ENCODE results near the gene NCAPD3. TPM values are rescaled to one million over a fixed set of nuclear protein-coding genes. Genes with fewer than 3 reads are reported as not detected.

Gene NCAPD3
- total RNA-seq, 2 experiments from 2014 or later = 94.6 to 101 TPM

GRCh38 chr11:134176284-134176683, 47.5 kb downstream of the NCAPD3 start:
- intact Hi-C loops (cut with micrococcal nuclease) = no loop called here
- H3K4me1 Mint-ChIP-seq (ENCODE audit: low read depth) = no peaks in the 10 kb centered on the region
- no peak overlapping the region for H3K4me3 Mint-ChIP-seq
- H3K27ac Mint-ChIP-seq = no peak overlapping the region
- no peaks in the 10 kb centered on the region for H3K9me3 Mint-ChIP-seq
- peaks cover 57% of the 10 kb centered on the region for H3K36me3 Mint-ChIP-seq
- no peak for DNase-seq
- H3K27me3 Mint-ChIP-seq = no peaks in the 10 kb centered on the region
- ChIA-PET CTCF (no interaction called here), POLR2A (interaction anchor here (0.9 kb wide), 1 partner anchor 108 kb away, joined by 3 read pairs; no protein-coding TSS in a partner anchor)

- H3K4me1 Mint-ChIP-seq (ENCODE audit: low read depth) = no peaks in the 10 kb centered on the region
- H3K36me3 Mint-ChIP-seq = peaks cover 64% of the 10 kb centered on the region
- no peaks in the 10 kb centered on the region for H3K27me3 Mint-ChIP-seq
- no peak for DNase-seq
- H3K9me3 Mint-ChIP-seq = no peaks in the 10 kb centered on the region
- intact Hi-C loops (cut with micrococcal nuclease) = no loop called here
- H3K4me3 Mint-ChIP-seq = no peak overlapping the region
- ChIA-PET CTCF (no interaction called here), POLR2A (no interaction called here)
- H3K27ac Mint-ChIP-seq = no peak overlapping the region
Observed at GRCh38 chr11:134173296-134173695, 50.5 kb downstream of the NCAPD3 start.

- ChIA-PET POLR2A (no interaction called here), CTCF (no interaction called here)
- no peaks in the 10 kb centered on the region for H3K4me1 Mint-ChIP-seq (ENCODE audit: low read depth)
Observed at GRCh38 chr11:134171951-134172350, 51.8 kb downstream of the NCAPD3 start.

GRCh38 chr11:134170919-134171281, 52.9 kb downstream of the NCAPD3 start:
- no peak overlapping the region for H3K27ac Mint-ChIP-seq
- ChIA-PET CTCF (interaction anchor here (0.9 kb wide), 1 partner anchor 34 kb away, joined by 3 read pairs; no protein-coding TSS in a partner anchor), POLR2A (no interaction called here)
- no peak overlapping the region for H3K4me3 Mint-ChIP-seq
- H3K36me3 Mint-ChIP-seq = peaks cover 64% of the 10 kb centered on the region
- no peaks in the 10 kb centered on the region for H3K27me3 Mint-ChIP-seq
- no peaks in the 10 kb centered on the region for H3K4me1 Mint-ChIP-seq (ENCODE audit: low read depth)
- DNase-seq = no peak
- no peaks in the 10 kb centered on the region for H3K9me3 Mint-ChIP-seq
- intact Hi-C loops (cut with micrococcal nuclease) = no loop called here

More at GRCh38 chr11:134171951-134172350, 51.8 kb downstream of the NCAPD3 start:
- Mint-ChIP-seq H3K36me3 (peaks cover 71% of the 10 kb centered on the region), H3K4me3 (no peak overlapping the region), H3K27me3 (no peaks in the 10 kb centered on the region), H3K27ac (no peak overlapping the region), H3K9me3 (no peaks in the 10 kb centered on the region)
- intact Hi-C loops (cut with micrococcal nuclease) = no loop called here
- no peak for DNase-seq

- H3K9me3 Mint-ChIP-seq = no peaks in the 10 kb centered on the region
- H3K4me3 Mint-ChIP-seq = no peak overlapping the region
- DNase-seq = no peak
- no peaks in the 10 kb centered on the region for H3K4me1 Mint-ChIP-seq (ENCODE audit: low read depth)
- POLR2A ChIA-PET = no interaction called here
- no peak overlapping the region for H3K27ac Mint-ChIP-seq
- H3K36me3 Mint-ChIP-seq = peaks cover 63% of the 10 kb centered on the region
- CTCF ChIA-PET = interaction anchor here (0.9 kb wide), 1 partner anchor 34 kb away, joined by 3 read pairs; no protein-coding TSS in a partner anchor
- no peaks in the 10 kb centered on the region for H3K27me3 Mint-ChIP-seq
- intact Hi-C loops (cut with micrococcal nuclease) = no loop called here
Observed at GRCh38 chr11:134170177-134170918, 53.4 kb downstream of the NCAPD3 start.

GRCh38 chr11:134164490-134165370, 59.0 kb downstream of the NCAPD3 start:
- no peak for DNase-seq
- ChIA-PET CTCF (interaction anchor here (0.6 to 1.7 kb wide), 5 partner anchors 9 to 238 kb away, joined by 3 to 6 read pairs (median 4); no protein-coding TSS in a partner anchor), POLR2A (interaction anchor here (0.6 to 1.0 kb wide), 2 partner anchors 13 to 122 kb away, joined by 3 read pairs; no protein-coding TSS in a partner anchor)
- Mint-ChIP-seq H3K27ac (no peak overlapping the region), H3K4me3 (no peak overlapping the region), H3K4me1 (ENCODE audit: low read depth) (no peaks in the 10 kb centered on the region), H3K9me3 (no peaks in the 10 kb centered on the region), H3K36me3 (peaks cover 71% of the 10 kb centered on the region), H3K27me3 (no peaks in the 10 kb centered on the region)
- intact Hi-C loops (cut with micrococcal nuclease) = no loop called here

GRCh38 chr11:134159652-134160051, 64.1 kb downstream of the NCAPD3 start:
- CTCF ChIA-PET = no interaction called here
- Mint-ChIP-seq H3K36me3 (peaks cover 68% of the 10 kb centered on the region), H3K4me1 (ENCODE audit: low read depth) (no peaks in the 10 kb centered on the region), H3K27me3 (no peaks in the 10 kb centered on the region), H3K27ac (no peak overlapping the region), H3K4me3 (no peak overlapping the region), H3K9me3 (no peaks in the 10 kb centered on the region)
- intact Hi-C loops (cut with micrococcal nuclease) = no loop called here
- POLR2A ChIA-PET = no interaction called here
- DNase-seq = no peak

GRCh38 chr11:134158023-134158422, 65.7 kb downstream of the NCAPD3 start:
- Mint-ChIP-seq H3K36me3 (peaks cover 67% of the 10 kb centered on the region), H3K9me3 (no peaks in the 10 kb centered on the region), H3K4me3 (no peak overlapping the region), H3K27ac (no peak overlapping the region), H3K4me1 (ENCODE audit: low read depth) (no peaks in the 10 kb centered on the region), H3K27me3 (no peaks in the 10 kb centered on the region)
- POLR2A ChIA-PET = no interaction called here
- CTCF ChIA-PET = no interaction called here
- intact Hi-C loops (cut with micrococcal nuclease) = no loop called here
- no peak for DNase-seq

GRCh38 chr11:134157451-134157850, 66.3 kb downstream of the NCAPD3 start:
- Mint-ChIP-seq H3K36me3 (peaks cover 61% of the 10 kb centered on the region), H3K4me3 (no peak overlapping the region), H3K9me3 (no peaks in the 10 kb centered on the region), H3K4me1 (ENCODE audit: low read depth) (no peaks in the 10 kb centered on the region), H3K27ac (no peak overlapping the region), H3K27me3 (no peaks in the 10 kb centered on the region)
- intact Hi-C loops (cut with micrococcal nuclease) = no loop called here
- POLR2A ChIA-PET = no interaction called here
- CTCF ChIA-PET = no interaction called here
- DNase-seq = no peak

- no peaks in the 10 kb centered on the region for H3K9me3 Mint-ChIP-seq
- no peaks in the 10 kb centered on the region for H3K27me3 Mint-ChIP-seq
- no peaks in the 10 kb centered on the region for H3K4me1 Mint-ChIP-seq (ENCODE audit: low read depth)
- no peak for DNase-seq
- POLR2A ChIA-PET = no interaction called here
- CTCF ChIA-PET = interaction anchor here (0.5 kb wide), 1 partner anchor 9 kb away, joined by 4 read pairs; no protein-coding TSS in a partner anchor
- H3K36me3 Mint-ChIP-seq = peaks cover 61% of the 10 kb centered on the region
- no peak overlapping the region for H3K4me3 Mint-ChIP-seq
- intact Hi-C loops (cut with micrococcal nuclease) = no loop called here
- H3K27ac Mint-ChIP-seq = no peak overlapping the region
Observed at GRCh38 chr11:134155946-134156865, 67.6 kb downstream of the NCAPD3 start.

GRCh38 chr11:134155456-134155855, 68.3 kb downstream of the NCAPD3 start:
- Mint-ChIP-seq H3K4me1 (ENCODE audit: low read depth) (no peaks in the 10 kb centered on the region), H3K27me3 (no peaks in the 10 kb centered on the region), H3K9me3 (no peaks in the 10 kb centered on the region), H3K36me3 (peaks cover 63% of the 10 kb centered on the region), H3K27ac (no peak overlapping the region), H3K4me3 (no peak overlapping the region)
- POLR2A ChIA-PET = no interaction called here
- intact Hi-C loops (cut with micrococcal nuclease) = no loop called here
- DNase-seq = no peak
- CTCF ChIA-PET = interaction anchor here (0.5 kb wide), 1 partner anchor 10 kb away, joined by 4 read pairs; no protein-coding TSS in a partner anchor

GRCh38 chr11:134154441-134154840, 69.3 kb downstream of the NCAPD3 start:
- no peak for DNase-seq
- CTCF ChIA-PET = interaction anchor here (0.7 kb wide), 1 partner anchor 21 kb away, joined by 4 read pairs; no protein-coding TSS in a partner anchor
- Mint-ChIP-seq H3K4me3 (no peak overlapping the region), H3K27ac (no peak overlapping the region), H3K36me3 (peaks cover 57% of the 10 kb centered on the region), H3K9me3 (no peaks in the 10 kb centered on the region), H3K4me1 (ENCODE audit: low read depth) (no peaks in the 10 kb centered on the region), H3K27me3 (no peaks in the 10 kb centered on the region)
- POLR2A ChIA-PET = no interaction called here
- intact Hi-C loops (cut with micrococcal nuclease) = no loop called here
